GM13976 (cell line): ENCODE data around the gene LIPH.

Source experiments
- DNase-seq: peaks from one replicate; pipeline ENCODE4 v3.0.0; 2012; ENCODE audit warnings: low spot score
- in situ Hi-C: fragments of 300-500 bp; cut with MboI; formaldehyde crosslinking; loops from one replicate; pipeline ENCODE4 v1.12.0; 2022; ENCODE audit warnings: low sequenced_read_pairs, mixed read lengths, inconsistent platforms; ENCODE audit not compliant: unreplicated experiment
- TF ChIP-seq, protein P1 (sequence below): IDR thresholded peaks from 2 replicates; pipeline ENCODE4 v1.5.1; 2012; ENCODE audit warnings: borderline replicate concordance, mild to moderate bottlenecking; ENCODE audit not compliant: insufficient read depth; ENCODE audit errors: extremely low read depth, missing control alignments, control extremely low read depth

Gene LIPH

DNA sequence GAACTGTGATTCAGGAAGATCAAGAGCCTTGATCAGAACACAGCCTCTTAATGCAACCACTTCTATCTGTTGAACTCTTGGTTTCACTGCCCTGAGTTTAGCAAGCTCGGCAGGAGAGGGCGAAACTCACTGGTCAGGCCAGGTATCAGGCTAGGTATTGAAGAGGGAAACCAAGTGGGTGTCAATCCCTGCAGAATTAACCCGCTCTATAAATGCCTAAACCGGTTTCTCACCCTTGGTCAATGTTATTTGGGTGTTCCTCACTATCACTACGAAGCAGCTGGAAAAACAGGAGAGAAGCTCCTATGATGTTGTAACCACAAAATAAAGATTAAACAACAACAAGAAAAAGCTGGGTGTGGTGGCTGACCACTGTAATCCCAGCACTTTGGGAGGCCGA, 23.9 kb downstream of the LIPH start:
- in situ Hi-C loops = no loop called here
- no peak for DNase-seq
- TF ChIP-seq, protein P1, sequence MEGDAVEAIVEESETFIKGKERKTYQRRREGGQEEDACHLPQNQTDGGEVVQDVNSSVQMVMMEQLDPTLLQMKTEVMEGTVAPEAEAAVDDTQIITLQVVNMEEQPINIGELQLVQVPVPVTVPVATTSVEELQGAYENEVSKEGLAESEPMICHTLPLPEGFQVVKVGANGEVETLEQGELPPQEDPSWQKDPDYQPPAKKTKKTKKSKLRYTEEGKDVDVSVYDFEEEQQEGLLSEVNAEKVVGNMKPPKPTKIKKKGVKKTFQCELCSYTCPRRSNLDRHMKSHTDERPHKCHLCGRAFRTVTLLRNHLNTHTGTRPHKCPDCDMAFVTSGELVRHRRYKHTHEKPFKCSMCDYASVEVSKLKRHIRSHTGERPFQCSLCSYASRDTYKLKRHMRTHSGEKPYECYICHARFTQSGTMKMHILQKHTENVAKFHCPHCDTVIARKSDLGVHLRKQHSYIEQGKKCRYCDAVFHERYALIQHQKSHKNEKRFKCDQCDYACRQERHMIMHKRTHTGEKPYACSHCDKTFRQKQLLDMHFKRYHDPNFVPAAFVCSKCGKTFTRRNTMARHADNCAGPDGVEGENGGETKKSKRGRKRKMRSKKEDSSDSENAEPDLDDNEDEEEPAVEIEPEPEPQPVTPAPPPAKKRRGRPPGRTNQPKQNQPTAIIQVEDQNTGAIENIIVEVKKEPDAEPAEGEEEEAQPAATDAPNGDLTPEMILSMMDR = no peak

DNA sequence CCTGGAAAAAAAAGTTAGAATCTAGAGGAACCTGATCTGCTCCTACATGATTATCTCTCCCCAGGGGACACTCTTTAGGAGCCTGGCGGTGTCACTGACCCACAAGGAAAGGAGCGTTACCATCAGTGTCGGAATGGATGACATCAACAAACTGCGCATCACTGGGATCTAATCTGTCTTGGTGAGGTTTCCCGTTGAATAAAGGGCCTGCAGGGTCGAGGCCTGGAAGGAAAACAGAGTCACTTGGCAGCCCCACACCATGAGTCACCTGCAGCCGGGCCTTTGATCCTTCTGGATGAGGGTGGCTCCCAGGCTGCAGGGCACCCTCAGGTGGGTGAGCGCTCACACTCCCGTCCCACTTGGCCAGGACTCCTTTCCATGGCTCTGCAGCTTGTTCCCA, 25.0 kb downstream of the LIPH start:
- TF ChIP-seq, protein P1 = no peak
- in situ Hi-C loops = no loop called here

DNA sequence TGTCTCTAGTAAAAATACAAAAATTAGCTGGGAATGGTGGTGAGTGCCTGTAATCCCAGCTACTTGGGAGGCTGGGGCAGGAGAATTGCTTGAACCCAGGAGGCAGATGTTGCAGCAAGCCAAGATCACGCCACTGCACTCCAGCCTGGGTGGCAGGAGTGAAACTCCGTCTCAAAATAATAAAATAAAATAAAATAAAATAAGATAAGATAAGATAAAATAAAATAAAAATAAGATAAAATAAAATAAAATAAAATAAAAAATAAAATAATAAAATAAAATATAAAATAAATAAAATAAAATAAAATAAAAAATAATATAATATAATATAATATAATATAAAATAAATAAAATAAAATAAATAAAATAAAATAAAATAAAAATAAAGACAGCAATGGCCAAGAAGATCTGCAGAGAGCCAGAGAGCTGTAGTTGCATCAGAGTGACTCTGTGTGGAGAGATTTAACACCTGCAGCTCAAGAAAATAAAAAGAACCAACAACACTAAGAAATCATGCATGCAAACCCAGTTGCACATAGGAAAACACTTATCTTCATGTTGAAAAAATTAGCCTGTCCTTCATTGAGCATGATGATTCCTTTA, 25.9 kb downstream of the LIPH start:
- TF ChIP-seq, protein P1 = no peak
- in situ Hi-C loops = no loop called here
- DNase-seq = no peak

More for the DNA sequence above, 25.0 kb downstream of the LIPH start:
- DNase-seq = no peak

DNA sequence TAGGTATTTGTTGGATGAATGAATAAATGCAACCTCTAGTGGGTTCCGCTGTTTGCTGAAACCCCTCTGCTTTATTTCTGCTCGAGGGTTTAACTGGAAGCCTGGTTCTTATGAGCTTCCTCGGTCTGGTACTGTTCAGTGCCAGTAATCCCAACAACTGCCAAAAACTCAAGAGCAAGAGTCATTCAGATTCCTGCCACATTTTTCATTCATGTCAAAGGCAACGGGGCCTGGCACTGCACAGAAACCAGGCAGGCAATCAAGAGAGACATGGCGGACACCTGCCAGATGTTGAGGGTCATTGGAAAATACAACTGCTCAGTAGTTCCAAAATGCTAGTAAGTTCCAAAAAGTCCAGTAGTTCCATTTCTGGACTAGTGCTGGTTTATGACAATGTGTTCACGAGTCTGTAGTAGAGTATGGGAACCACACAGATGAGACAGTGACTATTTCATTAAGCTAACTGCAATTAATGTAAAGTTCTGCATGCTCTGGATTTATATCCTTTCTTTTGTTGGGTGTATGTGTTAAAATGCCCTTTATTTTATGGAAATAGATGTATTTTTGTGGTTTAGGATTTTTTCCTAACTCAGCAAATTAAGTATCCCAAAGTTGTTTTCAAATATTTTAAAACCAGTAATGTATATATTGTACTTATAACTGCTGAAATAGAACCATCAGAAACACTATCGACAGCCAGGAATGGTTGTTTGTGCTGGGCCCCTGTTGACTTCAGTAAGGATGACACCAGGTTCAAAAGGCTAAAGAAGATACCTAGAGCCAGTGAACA, 30.8 kb downstream of the LIPH start:
- TF ChIP-seq, protein P1 = no peak
- no peak for DNase-seq
- in situ Hi-C loops = no loop called here

DNA sequence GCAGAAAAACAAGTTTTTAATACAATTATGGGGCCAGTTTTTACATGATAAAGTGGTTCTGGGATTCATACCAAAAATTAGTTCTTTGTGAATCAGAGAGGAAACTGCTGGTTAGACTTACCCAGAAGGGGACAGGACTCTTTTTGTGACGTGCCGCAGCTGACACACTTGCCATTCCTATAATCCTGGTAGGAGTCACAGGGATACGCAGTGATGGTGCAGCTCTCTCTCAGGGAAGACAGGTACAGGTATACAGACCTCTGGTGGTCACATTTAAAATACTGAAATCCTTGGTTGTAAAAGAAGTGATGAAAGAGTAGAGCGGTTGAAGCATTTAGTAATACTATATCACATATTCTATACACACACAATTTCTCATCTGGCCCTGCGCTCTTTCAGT, 33.4 kb downstream of the LIPH start:
- in situ Hi-C loops = no loop called here
- TF ChIP-seq, protein P1 = no peak
- DNase-seq = no peak

DNA sequence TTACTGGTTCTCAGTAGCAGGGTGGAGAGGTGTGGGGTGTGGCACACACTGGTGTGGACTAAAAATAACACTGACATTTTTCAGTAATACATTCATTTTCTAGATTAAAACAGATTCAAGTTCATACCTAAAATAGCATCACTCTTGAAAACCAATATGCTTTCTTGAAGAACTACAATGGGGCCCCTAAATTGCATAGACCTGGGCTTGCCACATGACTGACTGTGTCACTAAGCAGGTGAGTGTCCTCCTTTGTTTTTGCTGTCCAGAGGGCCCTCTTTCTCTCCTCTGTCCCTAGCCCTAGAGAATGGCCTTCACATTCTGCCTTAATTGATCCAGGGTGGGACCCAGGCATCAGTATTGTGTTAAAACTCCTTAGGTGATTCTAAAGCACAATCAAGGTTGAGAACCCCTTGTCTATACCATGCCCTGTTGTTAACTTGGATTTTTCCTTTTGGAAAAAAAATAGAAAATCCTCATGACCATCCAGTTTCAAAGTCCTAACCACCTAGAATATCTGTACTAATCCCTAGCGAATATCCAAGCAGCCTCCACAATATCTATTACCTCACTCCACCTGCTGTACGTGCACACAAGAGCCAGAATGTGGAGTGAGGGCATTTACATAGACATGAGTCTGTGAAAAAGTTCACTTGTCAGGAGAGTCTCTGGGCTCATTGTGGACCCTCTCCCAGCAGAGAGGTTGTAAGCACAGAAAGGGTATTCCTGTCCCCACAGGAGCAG, 34.8 kb downstream of the LIPH start:
- in situ Hi-C loops = no loop called here

More for the DNA sequence above, 34.8 kb downstream of the LIPH start:
- DNase-seq = no peak
- TF ChIP-seq, protein P1 = no peak
